Measurements from ENCODE around the gene PBX1.

GRCh38 chr1:164733734-164734133 is 174.8 kb downstream of the PBX1 start:
- TF ChIP-seq TAF1 (IDR thresholded peaks at IDR 0.05; ENCODE audit: borderline replicate concordance, insufficient read depth, low read length): no peak
- no peak for TF ChIP-seq REST (IDR thresholded peaks at IDR 0.05; ENCODE audit: insufficient read depth in 1 of 2, low read depth in 2 of 2, low read length in 2 of 2)
